Astrocyte (in vitro differentiated cells and primary cell): Measurements from ENCODE around the gene CDH13.

Experiments used
- CTCF ChIP-seq: IDR thresholded peaks from 2 replicates; pipeline ENCODE4 v1.5.1; 2011; ENCODE audit warnings: low read depth, mild to moderate bottlenecking, inconsistent platforms, low read length, moderate library complexity; ENCODE audit not compliant: insufficient read depth
- EZH2 ChIP-seq: IDR thresholded peaks from 2 replicates; pipeline ENCODE4 v1.6.1; 2012; ENCODE audit warnings: mild to moderate bottlenecking, low read length, inconsistent platforms; ENCODE audit not compliant: insufficient read depth

GRCh38 chr16:83501481-83501880 lies 874.7 kb downstream of the CDH13 start:
- TF ChIP-seq CTCF: no peak
- no peak for TF ChIP-seq EZH2
